Superior temporal gyrus (tissue), 1 donor: ENCODE data around the gene TRAPPC12.

Experiments used
- DNase-seq: peaks from one replicate; pipeline ENCODE4 v3.0.0-alpha.2; 2016; ENCODE audit errors: extremely low spot score

TRAPPC12 gene

GRCh38 chr2:3408781-3409180, 29.3 kb downstream of the TRAPPC12 start:
- no peak for DNase-seq

GRCh38 chr2:3409627-3410170, 30.2 kb downstream of the TRAPPC12 start:
- no peak for DNase-seq

GRCh38 chr2:3411103-3411502, 31.6 kb downstream of the TRAPPC12 start:
- no peak for DNase-seq

- DNase-seq, result no peak
Observed at GRCh38 chr2:3413697-3414096, 34.2 kb downstream of the TRAPPC12 start.

GRCh38 chr2:3414133-3414860, 34.8 kb downstream of the TRAPPC12 start:
- DNase-seq, result no peak

GRCh38 chr2:3418766-3419404, 39.4 kb downstream of the TRAPPC12 start:
- no peak for DNase-seq

GRCh38 chr2:3420076-3420768, 40.7 kb downstream of the TRAPPC12 start:
- DNase-seq, result no peak

- DNase-seq, result no peak
Observed at GRCh38 chr2:3420769-3421397, 41.4 kb downstream of the TRAPPC12 start.

GRCh38 chr2:3421580-3421979, 42.1 kb downstream of the TRAPPC12 start:
- no peak for DNase-seq

- DNase-seq, result no peak
Observed at GRCh38 chr2:3422161-3422779, 42.8 kb downstream of the TRAPPC12 start.

GRCh38 chr2:3423492-3424170, 44.1 kb downstream of the TRAPPC12 start:
- DNase-seq, result peak; percentile 62

GRCh38 chr2:3424171-3424795, 44.8 kb downstream of the TRAPPC12 start:
- no peak for DNase-seq

GRCh38 chr2:3426615-3427014, 47.1 kb downstream of the TRAPPC12 start:
- DNase-seq, result no peak

GRCh38 chr2:3427272-3427671, 47.8 kb downstream of the TRAPPC12 start:
- no peak for DNase-seq

GRCh38 chr2:3428577-3428976, 49.1 kb downstream of the TRAPPC12 start:
- no peak for DNase-seq

GRCh38 chr2:3429066-3429610, 49.6 kb downstream of the TRAPPC12 start:
- DNase-seq, result peak; percentile 61

- DNase-seq, result no peak
Observed at GRCh38 chr2:3430172-3430571, 50.7 kb downstream of the TRAPPC12 start.

- DNase-seq, result no peak
Observed at GRCh38 chr2:3430740-3431490, 51.4 kb downstream of the TRAPPC12 start.

- no peak for DNase-seq
Observed at GRCh38 chr2:3432067-3432466, 52.6 kb downstream of the TRAPPC12 start.
